NCI-H82 (cell line): ENCODE measurements around the gene COL20A1.

Experiments used
- DNase-seq: peaks from one replicate; lab custom pipeline; 2025; lab: John Stamatoyannopoulos, UW

The COL20A1 gene

GRCh38 chr20:63309261-63310071 is 16.5 kb downstream of the COL20A1 start:
- DNase-seq = peak; percentile 61

- no peak for DNase-seq
Observed at GRCh38 chr20:63310265-63310991, 17.4 kb downstream of the COL20A1 start.

- DNase-seq = no peak
Observed at GRCh38 chr20:63311186-63311832, 18.3 kb downstream of the COL20A1 start.

GRCh38 chr20:63311833-63312243 is 18.9 kb downstream of the COL20A1 start:
- DNase-seq = no peak

GRCh38 chr20:63312273-63312672 is 19.3 kb downstream of the COL20A1 start:
- no peak for DNase-seq

- DNase-seq = no peak
Observed at GRCh38 chr20:63312690-63313348, 19.8 kb downstream of the COL20A1 start.

GRCh38 chr20:63313349-63314014 is 20.5 kb downstream of the COL20A1 start:
- DNase-seq = no peak

GRCh38 chr20:63314015-63314471 is 21.1 kb downstream of the COL20A1 start:
- no peak for DNase-seq

- DNase-seq = no peak
Observed at GRCh38 chr20:63314566-63315239, 21.7 kb downstream of the COL20A1 start.

- DNase-seq = no peak
Observed at GRCh38 chr20:63315240-63315689, 22.3 kb downstream of the COL20A1 start.

- DNase-seq = no peak
Observed at GRCh38 chr20:63315731-63316491, 22.9 kb downstream of the COL20A1 start.

- no peak for DNase-seq
Observed at GRCh38 chr20:63316502-63316921, 23.5 kb downstream of the COL20A1 start.

- no peak for DNase-seq
Observed at GRCh38 chr20:63317061-63317460, 24.1 kb downstream of the COL20A1 start.

- DNase-seq = no peak
Observed at GRCh38 chr20:63317601-63318291, 24.8 kb downstream of the COL20A1 start.

- DNase-seq = no peak
Observed at GRCh38 chr20:63318391-63319163, 25.6 kb downstream of the COL20A1 start.

GRCh38 chr20:63319164-63320040 is 26.4 kb downstream of the COL20A1 start:
- no peak for DNase-seq

- DNase-seq = no peak
Observed at GRCh38 chr20:63320041-63320511, 27.1 kb downstream of the COL20A1 start.
